HG03175 (cell line): Measurements from ENCODE around the gene MIDN.
"Not testable (repeated sequence)": the region's sequence is repeated elsewhere in the genome, so short reads cannot be mapped to it uniquely, and the experiment has no call there.

Source experiments
- ATAC-seq: cut with Tn5 transposase; IDR thresholded peaks from one replicate; pipeline ENCODE4 v1.9.1; 2021; ENCODE audit warnings: mild to moderate bottlenecking, moderate library complexity; ENCODE audit not compliant: unreplicated experiment

MIDN gene

DNA sequence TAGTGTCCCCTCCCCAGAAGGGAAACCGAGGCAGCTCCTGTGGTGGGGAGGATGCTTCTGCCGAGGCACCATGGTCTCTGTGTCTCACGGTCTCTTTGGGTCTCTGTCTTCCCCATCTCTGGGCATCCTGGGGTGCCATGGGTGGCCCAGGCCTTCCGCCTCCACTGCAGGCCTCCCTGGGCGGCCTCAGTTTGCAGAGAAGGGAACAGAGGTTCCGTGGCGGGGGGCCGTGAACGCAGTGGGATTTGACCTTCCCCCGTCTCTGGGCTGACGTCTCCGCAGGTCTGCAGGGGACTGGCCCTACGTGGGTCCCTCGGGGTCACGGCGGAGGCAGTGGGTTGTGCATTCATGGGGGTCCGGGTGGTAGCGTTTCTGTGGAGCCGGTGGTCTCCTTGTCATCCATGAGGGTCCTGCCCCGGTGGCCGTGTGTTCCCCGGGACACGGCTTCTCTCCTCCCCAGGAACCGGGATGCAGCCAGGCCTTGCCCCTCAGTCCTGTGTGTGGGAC, 41.9 kb downstream of the MIDN start:
- no peak for ATAC-seq

DNA sequence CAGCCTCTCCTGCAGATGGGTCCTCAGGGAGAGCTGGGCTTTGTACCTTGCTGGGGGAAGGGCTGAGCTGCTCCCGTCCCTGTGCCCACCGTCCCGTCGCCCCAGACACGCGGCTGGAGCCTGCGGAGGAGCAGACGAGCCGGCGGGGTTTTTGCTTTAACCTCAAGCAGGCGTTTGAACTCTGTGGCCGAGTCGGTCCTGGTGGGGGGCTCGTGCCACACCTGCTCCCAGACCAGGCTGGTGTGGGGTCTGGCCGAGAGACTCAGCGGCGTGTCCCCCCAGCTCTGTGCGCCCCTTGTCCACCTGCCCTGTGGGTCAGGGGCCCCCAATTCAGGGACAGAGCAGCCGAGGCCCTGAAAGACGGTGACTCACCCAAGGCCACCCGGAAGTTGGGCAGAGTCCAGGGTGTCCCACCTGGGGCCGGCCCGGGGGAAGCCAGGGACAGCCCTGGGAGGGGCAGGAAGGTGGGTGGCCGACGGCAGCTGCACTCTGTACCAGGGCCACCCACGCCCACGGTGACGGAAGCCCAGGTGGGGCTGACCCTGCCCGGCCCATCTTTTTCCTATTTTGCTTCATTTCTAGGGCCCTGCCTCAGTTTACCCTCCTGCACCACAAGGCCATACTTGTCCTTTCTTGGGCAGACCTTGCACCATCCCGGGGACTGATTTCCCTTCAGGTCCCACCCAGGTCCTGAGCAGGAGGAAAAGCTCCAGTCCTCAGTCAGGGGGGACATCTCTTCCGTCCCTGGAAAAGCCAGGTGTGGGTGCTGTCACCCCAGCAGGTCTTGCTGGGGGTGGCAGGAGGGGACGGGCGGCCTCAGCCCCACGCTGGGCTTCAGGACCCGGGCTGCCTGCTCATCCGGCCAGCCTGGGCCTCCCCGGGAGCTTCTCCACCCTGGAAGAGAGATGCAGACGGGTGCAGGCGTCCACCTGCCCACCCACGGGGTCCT, 42.6 kb downstream of the MIDN start:
- ATAC-seq: no peak

DNA sequence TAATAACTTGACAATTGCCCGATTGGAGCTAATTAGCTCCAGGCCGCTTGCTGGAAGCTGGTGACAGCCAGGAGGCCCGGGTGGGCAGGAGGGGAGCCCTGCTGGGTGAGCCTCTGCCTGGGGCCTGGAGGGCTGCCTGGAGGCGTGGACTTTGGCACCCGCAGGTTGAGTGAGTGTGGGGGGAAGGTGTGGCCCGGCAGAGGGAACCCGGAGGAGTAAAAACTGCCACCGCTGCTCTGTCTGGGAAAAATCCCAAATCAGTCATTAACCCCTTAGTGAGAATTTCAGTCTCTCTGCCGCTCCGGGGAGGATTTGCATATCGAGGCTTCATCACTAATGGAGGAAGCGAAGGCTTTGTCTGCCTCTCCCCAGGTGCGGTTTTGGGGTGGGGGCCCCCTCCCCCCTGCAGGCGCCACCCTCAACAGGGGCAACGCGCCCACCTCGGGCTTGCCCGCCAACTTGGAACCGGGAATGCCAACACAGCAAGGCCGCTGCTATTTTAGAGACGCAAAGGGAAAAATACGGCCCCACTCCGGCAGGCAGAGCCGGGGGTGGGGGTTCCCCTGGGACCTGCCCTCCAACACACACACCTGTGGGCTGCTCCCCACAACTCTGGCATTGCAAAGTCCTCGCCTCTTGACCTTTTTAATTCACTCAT, 43.5 kb downstream of the MIDN start:
- no peak for ATAC-seq

DNA sequence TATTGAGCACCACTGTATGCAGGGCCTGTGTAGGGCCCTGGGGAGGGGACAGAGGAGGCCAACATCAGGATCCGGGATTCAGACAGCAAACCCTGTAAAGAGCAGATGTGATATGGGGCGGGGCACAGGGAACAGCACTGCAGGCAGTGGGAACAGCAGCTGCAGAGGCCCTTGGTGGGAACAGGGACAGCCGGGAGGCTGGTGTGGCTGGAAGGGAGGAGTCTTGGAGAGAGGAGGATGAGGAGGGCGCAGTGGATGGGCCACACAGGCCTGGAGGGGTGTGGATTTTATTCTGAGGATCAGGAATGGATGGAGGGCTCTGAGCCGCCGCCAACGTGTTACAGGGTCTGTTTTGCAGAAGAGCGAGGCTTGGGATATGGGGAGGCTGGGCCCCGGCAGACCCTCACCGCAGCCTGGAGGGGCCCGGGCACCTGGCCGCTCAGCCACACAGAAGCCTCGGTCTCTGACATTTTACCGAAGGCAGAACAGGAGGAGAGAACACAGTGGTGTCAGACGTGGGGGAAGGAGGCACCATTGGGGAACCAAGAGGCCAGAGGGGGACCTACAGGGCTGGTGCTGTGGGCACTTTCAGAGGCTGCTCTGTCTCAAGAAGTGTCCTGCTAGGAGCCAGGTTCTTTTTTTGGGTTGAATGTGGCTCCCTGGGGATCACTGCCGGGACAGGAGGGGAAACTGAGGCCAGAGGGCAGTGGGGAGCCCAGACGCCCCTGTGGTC, 44.2 kb downstream of the MIDN start:
- no peak for ATAC-seq

DNA sequence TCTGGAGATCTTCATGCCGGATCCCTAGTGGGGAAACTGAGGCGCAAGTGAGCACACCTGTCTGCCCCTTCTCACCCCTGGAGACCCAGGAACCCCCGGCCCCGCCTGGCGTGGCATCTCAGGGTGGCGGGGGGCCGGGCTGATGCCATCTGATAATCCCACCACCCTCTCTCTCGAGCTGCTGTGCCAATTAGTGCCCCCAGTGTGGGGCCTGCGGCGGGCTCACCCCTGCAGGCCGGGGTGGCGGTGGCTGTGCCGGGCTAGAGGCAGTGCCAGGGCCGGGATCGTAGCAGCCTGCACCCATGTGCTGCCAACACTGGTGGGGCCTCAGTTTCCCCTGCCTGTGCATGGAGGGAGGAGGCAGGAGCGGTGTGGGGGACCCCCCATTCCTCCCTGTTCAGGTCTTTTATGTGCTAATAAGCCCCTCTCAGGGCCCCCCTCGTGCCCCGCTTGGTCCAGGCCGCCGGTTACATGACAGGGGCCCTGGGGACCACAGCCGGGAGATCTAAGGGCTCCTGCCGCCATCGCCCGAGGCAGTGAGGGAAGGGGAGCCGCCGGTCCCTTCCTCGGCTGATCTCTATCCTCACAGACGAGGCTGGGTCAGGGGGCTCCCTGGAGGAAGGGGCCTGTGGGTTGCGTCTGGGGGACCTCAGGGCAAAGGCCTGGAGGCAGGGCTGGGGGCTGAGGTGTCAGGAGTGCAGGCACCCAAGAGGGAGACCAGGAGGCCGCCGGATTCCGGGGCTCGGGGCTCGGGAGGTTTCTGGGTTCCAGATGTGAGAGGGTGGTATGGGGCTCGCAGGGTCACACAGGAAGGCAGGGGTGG, 45.6 kb downstream of the MIDN start:
- no peak for ATAC-seq

DNA sequence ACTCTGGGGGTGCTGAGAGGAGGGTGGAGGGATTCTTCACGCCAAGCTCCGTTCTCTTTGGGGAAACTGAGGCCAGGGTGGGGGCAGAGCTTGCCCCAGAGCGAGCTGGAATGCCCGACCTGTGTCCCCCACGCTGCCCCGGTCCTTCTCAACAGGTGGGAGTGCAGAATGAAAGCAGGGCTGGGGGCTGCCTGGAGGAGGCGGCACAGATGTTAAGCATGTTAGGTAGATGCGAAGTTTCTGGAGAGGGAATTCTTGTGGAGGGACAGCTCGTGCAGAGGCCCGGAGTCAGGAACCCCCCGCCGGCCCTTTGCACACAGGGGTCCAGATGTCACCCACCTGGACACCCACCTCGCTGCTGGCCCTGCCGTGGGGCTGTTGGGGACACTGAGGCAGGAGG, 46.3 kb downstream of the MIDN start:
- no peak for ATAC-seq

DNA sequence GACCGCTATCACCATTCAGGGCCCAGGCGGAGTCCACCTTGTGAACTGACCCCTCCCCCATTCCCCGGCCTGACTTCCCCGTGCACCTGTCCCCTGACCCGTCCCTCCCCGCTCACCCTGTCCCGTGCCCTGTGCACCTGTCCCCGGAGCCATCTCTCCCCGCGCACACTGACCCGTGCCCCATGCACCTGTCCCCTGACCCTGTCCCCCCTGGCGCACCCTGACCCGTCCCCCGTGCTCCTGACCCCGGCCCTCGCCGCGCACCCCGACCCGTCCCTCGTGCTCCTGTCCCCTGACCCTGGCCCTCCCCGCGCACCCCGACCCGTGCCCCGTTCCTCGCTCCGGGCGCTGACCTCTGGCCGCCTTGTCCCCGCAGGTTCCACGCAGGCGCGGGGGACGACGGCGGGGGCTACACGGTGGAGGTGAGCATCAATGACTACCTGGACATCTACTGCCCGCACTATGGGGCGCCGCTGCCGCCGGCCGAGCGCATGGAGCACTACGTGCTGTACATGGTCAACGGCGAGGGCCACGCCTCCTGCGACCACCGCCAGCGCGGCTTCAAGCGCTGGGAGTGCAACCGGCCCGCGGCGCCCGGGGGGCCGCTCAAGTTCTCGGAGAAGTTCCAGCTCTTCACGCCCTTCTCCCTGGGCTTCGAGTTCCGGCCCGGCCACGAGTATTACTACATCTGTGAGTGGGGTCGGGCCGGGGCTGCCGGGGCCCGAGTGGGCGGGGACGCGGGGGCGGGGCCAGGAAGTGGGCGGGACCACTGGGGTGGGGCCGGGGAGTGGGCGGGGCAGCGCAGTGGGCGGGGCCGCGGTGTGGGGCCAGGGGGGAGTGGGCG, 47.0 kb downstream of the MIDN start:
- no peak for ATAC-seq

DNA sequence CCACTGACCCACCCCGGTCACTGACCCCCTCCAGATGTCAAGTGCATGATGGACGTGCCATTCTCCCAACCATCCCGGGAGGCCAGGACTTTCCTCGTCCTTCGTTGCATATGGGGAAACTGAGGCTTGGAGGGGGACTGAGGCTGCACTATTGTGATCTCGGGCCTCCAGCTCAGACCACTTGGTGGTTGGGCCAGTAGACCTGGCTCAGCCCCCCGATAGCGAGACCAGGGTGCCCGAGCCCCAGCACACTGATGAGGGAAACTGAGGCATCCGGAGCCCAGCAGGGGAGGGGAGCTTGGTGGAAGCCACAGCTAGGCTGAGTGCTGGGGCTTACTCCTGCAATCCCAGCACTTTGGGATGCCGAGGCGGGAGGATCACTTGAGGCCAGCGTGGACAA, 47.7 kb downstream of the MIDN start:
- no peak for ATAC-seq

DNA sequence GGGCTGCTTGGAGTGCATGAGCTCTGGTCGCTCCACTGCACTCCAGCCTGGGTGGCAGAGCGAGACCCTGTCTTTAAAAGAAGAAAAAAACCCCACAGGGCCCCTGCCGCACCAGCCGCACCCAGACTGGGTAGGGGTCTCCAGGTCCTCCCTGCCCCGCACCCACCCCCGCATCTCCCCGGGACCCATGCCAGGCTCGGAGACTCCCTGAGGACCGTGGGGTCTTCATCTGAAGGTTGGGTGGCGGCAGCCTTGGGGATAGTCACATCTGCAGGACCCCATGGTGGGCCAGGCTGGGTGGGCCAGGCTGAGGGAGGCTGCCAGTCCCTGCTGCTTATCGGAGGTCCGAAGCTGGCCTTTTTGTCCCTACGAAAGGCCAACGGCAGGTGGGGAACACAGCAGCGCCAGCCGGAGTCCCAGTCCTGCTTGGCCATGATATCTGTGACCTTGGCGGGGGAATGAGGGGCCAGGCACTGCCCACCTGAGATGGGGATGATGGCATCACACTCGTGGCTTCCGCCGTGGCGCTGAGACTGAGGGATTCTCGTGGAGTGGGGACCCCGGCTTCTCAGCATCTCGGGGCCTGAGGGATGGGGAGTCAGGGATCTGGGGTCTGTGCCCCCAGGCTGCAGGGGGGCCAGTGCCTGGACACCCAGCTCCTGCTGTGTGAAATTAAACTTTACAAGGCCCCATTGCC, 48.3 kb downstream of the MIDN start:
- ATAC-seq: no peak

DNA sequence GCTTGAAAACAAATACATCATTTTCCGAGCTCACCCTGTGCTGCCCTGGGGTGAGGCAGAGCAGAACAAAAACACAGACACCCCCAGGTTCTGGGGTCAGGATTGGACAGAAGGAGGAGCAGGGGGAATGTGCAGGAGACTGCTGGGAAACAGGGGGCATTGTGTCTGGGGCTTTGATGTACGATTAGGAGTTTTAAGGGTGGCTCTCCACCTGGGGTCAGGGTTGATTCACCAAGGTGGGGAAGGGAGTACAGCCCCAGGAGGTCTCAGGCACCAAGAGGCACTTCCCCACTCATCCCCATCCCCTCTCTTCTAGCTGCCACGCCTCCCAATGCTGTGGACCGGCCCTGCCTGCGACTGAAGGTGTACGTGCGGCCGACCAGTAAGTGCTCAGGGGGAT, 49.9 kb downstream of the MIDN start:
- ATAC-seq: no peak

DNA sequence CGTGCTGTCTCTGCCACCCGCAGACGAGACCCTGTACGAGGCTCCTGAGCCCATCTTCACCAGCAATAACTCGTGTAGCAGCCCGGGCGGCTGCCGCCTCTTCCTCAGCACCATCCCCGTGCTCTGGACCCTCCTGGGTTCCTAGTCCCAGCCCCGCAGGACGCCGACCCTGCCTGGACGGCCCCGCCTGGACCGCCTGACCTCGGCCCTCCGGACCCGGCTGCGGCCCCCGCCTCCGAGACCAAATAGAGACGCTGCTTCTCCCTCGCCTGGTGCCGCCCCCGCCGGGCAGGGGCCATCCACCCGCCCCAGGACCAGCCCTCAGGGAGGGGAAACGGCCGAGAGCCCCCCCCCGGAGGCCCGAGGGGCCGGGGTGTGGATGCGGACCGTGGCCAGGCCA, 51.4 kb downstream of the MIDN start:
- no peak for ATAC-seq

DNA sequence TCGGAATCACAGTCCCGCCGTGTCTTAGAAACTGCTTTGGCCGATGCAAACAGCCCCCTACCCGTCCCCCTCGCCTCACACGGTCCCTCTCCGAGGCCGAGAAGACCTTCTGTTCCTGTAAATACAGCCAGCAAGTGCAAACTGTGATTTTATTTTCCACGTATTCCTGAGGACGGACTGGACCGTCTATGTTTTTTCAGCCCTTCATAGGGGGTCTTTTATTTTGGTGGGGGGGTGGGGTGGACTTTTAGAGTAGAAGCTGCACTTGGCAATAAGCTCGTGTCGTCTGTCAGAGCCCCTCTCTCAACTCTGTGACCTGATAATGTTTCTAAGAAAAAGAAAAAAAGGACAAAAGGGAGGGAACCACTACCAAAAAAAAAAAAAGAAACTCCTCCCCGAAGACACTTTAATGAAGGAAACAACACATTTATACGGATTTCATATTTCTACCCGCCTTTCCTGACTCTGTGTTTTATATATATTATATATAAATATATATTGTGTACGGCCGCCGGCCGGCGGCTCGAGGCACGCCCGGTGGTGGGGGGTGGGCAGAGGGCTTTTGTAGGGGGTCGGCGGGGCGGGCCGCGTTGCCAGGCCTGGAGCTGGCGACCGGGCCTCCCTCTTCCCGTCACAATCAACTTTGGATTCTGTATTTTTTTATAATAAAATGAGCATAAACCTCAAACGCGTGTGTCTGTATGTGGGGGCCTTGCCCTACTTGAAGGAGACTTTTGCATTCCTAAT, 52.5 kb downstream of the MIDN start:
- ATAC-seq: no peak

DNA sequence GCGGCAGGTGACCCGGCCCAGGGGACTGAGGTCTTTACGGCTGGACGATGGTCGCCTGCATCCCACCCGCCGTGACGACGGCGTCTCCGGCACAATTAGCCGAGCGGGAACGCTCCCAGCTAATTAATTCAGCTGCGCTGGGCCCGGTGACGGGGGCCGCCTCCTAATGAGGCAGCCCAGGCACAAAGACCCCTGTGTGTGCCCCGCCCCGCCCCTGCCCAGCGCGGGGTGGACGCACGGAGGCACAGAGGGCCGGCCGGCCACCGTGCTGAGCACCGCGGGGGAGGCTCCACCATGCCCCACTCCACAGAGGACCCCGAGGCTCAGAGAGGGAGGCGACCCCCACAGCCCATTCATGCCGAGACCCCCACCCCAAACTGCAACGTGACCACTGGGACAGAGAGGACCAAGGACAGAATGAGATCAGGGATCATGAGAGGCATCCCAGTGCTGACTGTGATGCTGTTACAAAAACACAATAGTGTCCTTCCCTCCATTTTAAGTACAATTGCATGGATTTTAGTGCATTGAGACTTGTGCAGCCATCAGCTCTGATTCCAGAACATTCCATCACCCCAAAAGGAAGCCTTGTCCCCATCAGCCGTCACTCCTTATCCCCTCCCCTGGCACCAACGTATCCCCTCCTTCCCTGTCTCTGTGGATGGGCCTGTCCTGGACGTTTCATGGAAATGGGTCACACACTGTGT, 54.3 kb downstream of the MIDN start:
- ATAC-seq: no peak

DNA sequence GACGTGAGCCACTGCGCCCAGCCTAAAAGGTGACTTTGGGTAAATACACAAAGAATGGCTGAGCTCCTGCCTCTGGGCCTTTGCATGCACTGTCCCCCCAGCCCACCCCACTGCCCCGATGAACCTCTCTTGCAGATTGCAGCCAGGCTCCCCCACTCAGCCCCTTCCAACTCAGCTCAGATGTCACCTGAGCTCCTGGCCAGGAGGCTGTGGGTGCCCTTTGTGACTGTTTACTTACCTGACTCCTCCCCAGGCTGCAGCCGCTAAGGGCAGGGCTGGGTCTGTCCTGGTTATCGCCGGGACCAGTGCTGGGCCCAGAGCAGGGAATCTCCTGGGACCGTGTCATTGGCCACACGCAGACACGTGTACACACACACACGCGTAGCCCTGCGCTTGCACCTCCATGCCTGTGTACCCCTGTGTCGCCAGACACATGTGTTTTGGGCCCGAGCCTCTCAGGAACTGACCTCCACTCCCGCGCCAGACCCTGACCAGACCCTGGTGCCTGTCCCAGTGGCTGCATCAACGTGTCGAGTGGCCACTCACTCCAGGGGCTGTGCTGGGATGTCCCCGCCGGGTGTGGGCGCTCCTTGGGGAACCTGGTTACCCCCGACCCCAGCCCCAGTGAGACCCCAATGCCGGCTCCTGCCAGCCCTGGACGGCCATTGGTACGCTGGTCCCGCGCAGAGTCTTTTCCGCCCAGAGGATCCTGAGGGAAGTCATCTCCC, 56.0 kb downstream of the MIDN start:
- no peak for ATAC-seq

DNA sequence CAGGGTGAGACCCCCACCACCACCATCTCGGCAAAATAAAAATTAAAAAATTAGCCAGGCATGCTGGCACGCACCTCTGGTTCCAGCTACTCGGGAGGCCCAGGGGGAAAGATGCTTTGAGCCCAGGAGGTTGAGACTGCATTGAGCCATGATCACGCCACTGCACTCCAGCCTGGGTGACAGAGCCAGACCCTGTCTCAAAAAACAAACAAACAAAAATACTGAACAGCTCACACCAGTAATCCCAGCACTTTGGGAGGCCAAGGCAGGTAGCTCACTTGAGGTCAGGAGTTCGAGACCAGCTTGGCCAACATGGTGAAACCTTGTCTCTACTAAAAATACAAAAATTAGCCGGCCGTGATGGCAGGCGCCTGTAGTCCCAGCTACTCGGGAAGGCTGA, 57.0 kb downstream of the MIDN start:
- not testable (repeated sequence) for ATAC-seq

DNA sequence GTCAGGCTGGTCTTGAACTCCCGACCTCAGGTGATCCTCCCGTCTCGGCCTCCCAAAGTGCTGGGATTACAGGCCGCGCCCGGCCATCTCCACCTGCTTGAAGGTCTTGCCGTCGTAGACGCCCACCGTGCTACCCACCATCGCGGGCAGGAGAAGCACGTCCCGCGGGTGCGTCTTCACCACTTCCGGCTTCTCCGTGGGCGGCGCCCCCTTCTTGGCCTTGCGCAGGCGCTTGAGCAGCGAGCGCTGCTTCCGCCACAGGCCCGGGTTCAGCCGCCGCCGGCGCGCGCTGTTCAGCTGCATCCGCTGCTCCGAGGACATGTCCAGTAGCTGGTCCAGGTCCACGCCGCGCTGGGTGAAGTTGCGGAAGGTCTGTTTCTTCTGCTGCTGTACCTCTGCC, 58.9 kb downstream of the MIDN start:
- ATAC-seq: no peak

DNA sequence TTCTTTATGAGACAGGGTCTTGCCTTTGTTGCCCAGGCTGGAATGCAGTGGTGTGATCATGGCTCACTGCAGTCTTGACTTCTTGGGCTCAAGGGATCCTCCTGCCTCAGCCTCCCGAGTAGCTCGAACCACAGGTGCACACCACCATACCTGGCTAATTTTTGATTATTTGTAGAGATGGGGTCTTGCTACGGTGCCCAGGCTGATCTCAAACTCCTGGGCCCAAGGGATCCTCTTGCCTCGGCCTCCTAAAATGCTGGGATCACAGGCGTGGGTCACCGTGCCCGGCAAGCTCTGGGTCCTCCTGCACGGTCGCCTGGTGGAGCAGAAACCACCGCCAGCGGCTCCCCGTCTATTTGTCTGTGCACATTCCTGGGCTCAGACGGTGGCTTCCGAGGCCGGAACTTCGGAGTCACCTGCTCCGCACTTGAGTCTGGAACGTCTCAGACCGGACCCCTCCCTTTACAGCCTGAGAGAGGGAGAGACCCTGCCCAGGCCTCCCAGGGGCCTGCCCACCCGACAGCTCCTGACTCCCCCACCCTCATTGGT, 59.4 kb downstream of the MIDN start:
- no peak for ATAC-seq
